Endothelial cell of umbilical vein (primary cell): ENCODE results near the gene TMEM229B.

Experiments used
- CTCF ChIP-seq, 2 donors: IDR thresholded peaks; 1 replicate in 1 of 2; 2 replicates in 1 of 2; pipeline ENCODE4 v1.5.1; 2011; ENCODE audit warnings: low read length in 2 of 2, mild to moderate bottlenecking in 2 of 2, moderate library complexity in 2 of 2, control low read depth in 1 of 2, inconsistent platforms in 1 of 2, low read depth in 1 of 2; ENCODE audit not compliant: insufficient read depth in 1 of 2; ENCODE audit errors: extremely low read depth in 1 of 2
- EZH2 ChIP-seq: IDR thresholded peaks from 2 replicates; pipeline ENCODE4 v1.6.1; 2012; ENCODE audit warnings: borderline replicate concordance, low read depth, mild to moderate bottlenecking, moderate library complexity, low read length, inconsistent platforms; ENCODE audit not compliant: severe bottlenecking
- GATA2 ChIP-seq: IDR thresholded peaks from 2 replicates; pipeline ENCODE4 v1.7.0; 2011; ENCODE audit warnings: low read depth, mild to moderate bottlenecking, moderate library complexity, mixed read lengths, low read length; ENCODE audit not compliant: insufficient read length, insufficient read depth
- MAX ChIP-seq: IDR thresholded peaks from 2 replicates; pipeline ENCODE4 v1.6.1; 2011; ENCODE audit not compliant: insufficient read depth, insufficient read length
- MYC ChIP-seq: IDR thresholded peaks from one replicate; pipeline ENCODE4 v1.6.1; 2011; ENCODE audit warnings: mild to moderate bottlenecking, low read depth, low read length
- POLR2A ChIP-seq: IDR thresholded peaks from 2 replicates; pipeline ENCODE4 v1.6.1; 2012; ENCODE audit warnings: low read depth, mild to moderate bottlenecking, control low read depth, low read length
- POLR2AphosphoS5 ChIP-seq: IDR thresholded peaks from 2 replicates; pipeline ENCODE4 v1.6.1; 2012; ENCODE audit warnings: low read depth, mild to moderate bottlenecking, control low read depth, low read length, moderate library complexity; ENCODE audit not compliant: insufficient read depth

GRCh38 chr14:67478800-67479084, 9.8 kb downstream of the TMEM229B start:
- TF ChIP-seq POLR2A (no peak), CTCF (IDR thresholded peaks at IDR 0.05; ENCODE audit: extremely low read depth in 1 of 2, insufficient read depth in 1 of 2, low read depth in 1 of 2, low read length in 2 of 2) (no peak), GATA2 (no peak), EZH2 (no peak), MYC (no peak), POLR2AphosphoS5 (no peak), MAX (no peak)
